HG02885 (cell line): ENCODE results near the gene ABR.
"Not testable (repeated sequence)": the region's sequence is repeated elsewhere in the genome, so short reads cannot be mapped to it uniquely, and the experiment has no call there.

ENCODE experiments used
- ATAC-seq: cut with Tn5 transposase; IDR thresholded peaks from one replicate; pipeline ENCODE4 v1.9.1; 2021; ENCODE audit warnings: mild to moderate bottlenecking; ENCODE audit not compliant: unreplicated experiment, poor library complexity

The ABR gene

DNA sequence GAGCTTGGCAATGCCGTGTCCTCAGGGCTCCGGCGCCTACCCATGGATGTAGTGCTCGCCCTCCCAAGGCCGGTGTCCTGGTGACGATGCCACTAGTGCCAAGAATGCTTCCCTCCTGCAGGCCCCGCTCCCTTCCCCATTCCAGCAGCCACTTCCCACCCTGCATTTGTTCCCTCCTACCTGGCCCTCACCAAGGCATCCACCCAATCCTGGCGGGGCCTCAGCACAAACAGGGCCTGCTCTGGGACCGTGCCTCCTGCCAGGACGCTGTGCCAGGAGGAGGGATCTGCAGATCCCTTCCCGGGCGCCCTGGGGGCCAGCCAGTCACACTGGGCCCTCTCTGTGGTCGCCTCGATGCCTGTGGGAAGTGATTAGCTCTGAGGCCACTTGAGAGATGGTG lies 25.1 kb downstream of the ABR start:
- ATAC-seq, result no peak

GRCh38 chr17:1153795-1154546 lies 25.8 kb downstream of the ABR start:
- no peak for ATAC-seq

GRCh38 chr17:1152582-1152981 lies 27.2 kb downstream of the ABR start:
- ATAC-seq, result not testable (repeated sequence)

DNA sequence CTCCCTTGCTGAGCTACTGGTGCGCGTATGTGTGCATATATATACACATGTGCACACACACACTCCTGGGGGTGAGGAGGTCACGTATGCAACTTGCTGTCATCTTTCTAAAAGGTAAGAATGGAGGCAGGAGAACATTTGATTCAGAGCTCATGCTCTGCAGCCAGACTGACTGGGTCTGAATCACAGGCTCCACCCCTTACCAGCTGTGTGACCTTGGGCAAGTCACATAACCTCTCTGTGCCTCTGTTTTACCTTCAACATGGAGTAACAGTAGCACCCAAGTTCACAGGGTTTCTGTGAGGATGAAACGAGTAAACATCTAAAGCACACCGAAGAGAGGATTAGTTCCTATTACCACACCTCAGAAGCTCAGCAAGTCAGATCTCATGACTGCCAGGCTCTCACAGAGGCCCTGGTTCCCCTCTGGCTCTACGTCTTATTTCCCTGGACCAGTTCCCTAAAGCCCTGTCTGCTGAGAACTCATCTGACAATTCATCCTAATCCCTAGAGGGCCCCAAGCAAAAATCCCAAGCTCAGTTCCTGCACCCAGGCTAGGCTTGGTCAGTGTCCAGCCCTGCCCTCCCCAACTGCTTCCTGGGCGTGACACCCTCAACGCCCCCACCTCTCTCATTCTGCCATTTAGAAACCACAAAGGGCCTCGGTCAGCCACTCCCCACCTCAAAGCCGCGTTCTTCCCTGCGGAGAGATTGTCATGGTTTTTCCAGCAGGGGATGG lies 28.7 kb downstream of the ABR start:
- no peak for ATAC-seq

DNA sequence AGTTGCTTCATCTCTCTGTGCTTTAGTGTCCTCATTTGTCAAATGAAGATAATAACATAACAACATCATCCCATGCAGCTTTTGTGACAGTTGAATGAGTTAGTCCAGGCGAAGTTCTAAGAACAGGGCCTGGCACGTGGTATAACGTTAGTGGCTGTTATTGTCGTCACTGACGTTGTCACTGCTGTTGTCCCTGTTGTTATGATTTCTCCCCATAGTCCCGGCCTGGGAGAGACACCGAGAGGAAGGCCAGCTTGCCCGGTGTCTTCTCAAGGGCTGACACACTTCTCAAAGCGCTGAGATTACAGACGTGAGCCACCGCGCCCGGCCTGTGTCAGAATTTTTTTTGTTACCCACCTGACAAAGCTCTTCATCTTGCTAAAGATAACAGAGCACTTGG lies 29.9 kb downstream of the ABR start:
- ATAC-seq, result no peak

DNA sequence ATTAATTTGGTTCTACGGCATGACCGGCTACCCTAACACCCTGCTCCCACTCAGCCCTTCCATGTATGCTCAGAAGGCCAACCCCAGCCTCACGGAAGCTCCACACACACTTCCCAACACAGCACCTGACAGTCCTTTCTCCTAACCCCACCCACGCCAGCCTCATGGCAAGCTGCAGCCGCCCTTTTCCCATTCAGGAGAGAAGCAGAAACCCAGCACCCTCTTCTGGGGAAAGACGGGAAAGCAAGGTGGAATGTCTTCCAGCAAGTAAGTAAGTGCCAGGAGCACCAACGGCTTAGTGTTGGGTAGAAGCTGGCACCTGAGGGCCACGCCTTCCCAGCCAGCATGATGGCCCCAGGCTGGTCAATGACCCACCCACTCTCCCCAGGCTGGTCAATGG lies 32.1 kb downstream of the ABR start:
- ATAC-seq, result no peak

DNA sequence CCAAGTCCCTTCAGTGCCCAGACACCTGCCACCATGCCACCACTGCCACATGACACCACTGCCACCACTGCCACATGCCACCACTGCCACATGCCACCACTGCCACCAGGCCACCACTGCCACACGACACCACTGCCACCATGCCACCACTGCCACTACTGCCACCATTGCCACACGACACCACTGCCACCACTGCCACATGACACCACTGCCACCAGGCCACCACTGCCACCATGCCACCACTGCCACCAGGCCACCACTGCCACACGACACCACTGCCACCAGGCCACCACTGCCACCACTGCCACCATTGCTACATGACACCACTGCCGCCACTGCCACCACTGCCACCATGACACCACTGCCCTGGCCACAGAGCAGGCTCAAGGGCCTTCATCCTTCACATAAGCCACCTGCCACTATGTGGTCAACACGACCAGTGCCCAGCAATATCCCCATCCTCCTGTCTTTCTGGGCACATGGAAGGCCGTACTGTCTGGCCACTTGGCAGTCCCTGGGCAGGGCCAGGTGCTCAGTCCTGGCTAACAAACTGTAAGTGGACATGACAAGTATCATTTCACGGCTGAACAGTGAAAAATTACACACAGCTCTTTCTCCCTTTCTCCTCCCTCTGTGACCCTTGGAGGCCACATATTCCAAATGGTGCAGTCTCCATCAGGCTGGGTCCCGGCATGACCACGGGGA lies 33.1 kb downstream of the ABR start:
- no peak for ATAC-seq

DNA sequence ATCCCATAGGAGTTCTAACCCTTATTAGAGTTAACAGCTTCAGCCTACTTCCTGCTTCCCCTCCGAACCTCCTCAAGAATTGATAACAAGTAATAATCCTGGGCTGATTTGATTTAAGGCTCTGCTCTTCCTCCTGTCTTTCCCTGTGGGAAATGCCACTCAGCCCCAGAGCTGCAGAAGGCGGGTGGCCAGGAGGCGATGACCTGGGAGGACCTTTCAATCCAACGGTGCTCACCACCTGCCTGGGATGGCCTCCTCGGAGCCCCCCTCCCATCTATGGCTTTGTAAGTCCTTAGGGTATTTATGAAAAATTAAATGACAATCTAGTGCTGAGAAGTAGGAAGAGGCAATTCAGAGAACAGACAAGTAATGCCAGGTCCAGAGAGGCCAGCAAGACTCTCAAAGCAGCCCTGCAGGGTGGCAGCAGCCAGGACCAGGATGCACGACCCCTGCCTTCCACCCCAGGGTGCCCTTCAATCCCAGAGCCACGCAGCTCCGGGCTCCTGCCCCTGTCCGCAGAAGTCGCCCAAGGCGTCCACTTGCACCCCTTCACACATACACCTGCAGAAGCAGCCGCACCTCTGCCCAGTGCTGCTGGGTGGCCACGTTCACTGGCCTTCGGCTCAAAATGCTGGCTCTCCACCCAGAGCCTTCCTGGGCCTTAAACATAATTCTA lies 34.3 kb downstream of the ABR start:
- ATAC-seq, result no peak

DNA sequence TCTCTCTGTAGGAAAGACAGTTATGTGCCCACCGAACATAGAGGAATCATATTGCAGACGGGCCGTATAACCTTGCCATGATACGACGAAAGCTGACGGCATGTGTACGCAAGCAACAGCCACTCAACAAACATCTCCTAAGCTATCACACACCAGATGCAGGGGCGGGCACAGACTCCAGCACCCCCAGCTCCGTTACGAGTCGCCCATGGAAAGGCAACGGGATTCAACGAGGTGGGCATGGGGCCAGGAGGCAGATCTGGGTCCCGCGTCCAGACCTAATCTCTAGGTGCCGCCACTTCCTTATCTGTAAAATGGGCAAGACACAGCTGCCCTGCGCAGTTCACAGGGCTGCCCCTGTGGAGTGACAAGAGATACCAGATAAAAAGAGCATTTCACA lies 35.6 kb downstream of the ABR start:
- ATAC-seq, result no peak

- ATAC-seq, result no peak
These were observed 36.2 kb downstream of the ABR start for GRCh38 chr17:1143573-1143972.

GRCh38 chr17:1142561-1142971 lies 37.2 kb downstream of the ABR start:
- ATAC-seq, result no peak

DNA sequence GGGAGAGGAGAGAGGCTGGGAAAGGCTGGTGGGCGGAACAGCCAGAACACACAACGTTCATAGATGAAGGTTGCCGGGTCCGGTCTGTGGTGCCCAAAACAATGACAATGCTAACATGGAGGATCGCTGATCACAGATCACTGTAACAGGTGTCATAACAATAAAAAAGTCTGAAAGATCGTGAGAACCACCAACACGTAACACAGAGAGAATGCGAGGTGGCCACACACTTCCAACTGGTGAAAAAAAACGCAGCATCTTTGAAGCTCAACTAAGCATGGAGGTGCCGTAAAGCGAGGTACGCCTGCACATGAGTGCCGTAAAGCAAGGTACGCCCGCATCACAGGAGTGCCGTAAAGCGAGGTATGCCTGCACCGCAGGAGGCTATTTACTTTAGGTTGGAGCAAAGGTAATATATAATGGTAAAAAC lies 42.3 kb downstream of the ABR start:
- no peak for ATAC-seq

DNA sequence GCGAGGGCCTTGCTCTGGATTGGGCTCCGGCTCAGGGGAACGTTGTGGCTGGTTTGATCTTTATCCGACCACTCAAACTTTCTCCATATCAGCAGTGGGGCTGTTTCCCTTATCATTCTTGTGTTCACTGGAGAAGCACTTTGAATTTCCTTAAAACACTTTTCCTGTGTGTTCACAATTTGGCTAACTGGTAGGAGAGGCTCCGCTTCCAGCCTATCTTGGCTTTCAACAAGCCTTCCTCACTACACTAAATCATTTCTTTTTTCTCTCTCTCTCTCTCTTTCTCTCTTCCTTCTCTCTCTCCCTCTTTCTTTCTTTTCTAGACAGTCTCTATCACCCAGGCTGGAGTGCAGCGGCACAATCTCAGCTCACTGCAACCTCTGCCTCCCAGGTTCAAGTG lies 43.0 kb downstream of the ABR start:
- ATAC-seq, result no peak

GRCh38 chr17:1134634-1135324 lies 45.0 kb downstream of the ABR start:
- ATAC-seq, result no peak

DNA sequence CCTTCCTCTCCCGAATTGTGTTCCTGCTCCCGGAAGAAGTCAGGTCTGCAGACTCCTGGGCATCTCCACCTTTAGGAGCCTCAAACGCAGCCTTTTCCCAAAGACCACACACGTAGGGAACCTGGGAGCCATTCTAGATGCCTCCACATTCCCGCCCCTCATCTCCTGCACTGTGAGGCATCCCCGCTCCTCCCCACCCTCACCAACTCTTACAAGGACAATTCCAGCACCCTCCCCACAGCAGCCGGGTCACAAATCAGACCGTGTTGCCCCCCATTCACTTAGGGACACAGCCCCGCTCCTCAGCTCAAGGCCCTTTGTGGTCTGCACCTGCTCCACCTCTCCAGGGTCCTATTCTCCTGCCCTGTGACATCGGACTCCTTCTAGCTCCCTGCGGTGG lies 49.6 kb downstream of the ABR start:
- no peak for ATAC-seq

DNA sequence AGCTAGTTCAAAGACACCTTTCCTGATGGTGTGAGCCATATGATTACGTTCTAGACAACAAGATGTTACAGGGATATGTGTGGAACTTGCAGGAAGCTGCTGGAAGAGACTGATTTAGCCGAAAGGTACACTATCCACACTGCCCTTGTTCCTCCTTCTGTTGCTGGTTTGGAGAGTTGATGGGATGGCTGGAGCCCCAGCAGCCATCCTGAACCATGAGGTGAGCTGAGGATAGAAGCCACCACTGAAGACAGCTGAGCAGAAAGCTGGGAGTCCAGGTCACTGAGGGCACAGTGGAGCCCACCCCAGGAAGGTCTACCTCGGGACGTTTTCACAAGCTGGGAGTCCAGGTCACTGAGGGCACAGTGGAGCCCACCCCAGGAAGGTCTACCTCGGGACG lies 51.3 kb downstream of the ABR start:
- not testable (repeated sequence) for ATAC-seq

- no peak for ATAC-seq
These were observed 52.8 kb downstream of the ABR start for GRCh38 chr17:1126801-1127550.

DNA sequence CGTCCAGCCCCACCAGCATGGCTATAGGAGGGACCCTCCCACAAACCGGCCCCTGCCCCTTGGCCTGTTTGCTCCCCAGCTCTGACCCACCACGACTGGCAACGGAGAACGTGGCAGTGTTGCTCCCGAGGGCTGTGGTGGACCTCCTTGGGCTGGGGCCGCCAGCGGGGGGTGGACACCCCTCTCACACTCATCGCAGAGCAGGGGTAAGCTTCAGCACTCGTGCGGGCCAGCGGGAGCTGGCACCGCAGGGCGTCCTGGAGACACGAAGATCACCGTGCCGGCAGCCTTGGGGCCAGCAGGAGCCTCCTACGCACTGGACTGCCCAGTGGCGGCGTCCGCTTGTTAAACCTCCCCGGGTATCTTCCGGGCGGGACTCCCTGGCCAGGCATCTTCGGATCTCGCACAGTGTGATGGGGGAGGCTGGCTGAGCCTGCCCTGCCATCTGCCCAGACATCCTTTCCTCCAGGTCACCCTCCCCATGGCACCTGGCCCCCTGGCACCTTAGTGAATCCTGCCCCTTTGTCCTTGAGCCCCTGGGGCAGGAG lies 53.5 kb downstream of the ABR start:
- ATAC-seq, result no peak

DNA sequence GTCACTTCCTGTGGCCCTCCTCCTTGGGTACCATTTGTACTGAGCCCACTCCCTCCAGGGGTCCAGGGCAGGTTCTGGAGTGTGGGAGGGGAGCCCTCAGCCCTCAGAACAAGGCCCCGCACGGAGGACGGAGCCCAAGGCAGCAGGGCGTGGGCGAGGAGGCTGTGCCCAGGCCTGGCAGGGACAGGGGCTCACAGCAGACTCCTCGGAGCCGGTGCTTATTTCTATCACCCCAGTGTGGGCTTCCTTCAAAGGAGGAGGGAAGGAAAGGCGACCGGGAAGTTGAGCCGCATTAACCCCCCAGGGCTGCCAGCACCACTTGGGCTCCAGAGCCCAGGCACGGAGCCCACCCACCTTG lies 54.0 kb downstream of the ABR start:
- no peak for ATAC-seq
